ENCODE data around the gene BEST1. TPM values are rescaled to one million over a fixed set of nuclear protein-coding genes. Genes with fewer than 3 reads are reported as not detected.
A peak's percentile ranks its signal among the peaks of the same experiment; 100 is the strongest.

BEST1 gene
- total RNA-seq, 1 donor from 2014 or later = 0.12 TPM

GRCh38 chr11:61971248-61972111, 21.3 kb downstream of the BEST1 start:
- DNase-seq (ENCODE audit: low read depth) = peak; percentile 98
- no peak for TF ChIP-seq CTCF (conservative IDR thresholded peaks at IDR 0.05; ENCODE audit: low read depth, low read length)

DNA sequence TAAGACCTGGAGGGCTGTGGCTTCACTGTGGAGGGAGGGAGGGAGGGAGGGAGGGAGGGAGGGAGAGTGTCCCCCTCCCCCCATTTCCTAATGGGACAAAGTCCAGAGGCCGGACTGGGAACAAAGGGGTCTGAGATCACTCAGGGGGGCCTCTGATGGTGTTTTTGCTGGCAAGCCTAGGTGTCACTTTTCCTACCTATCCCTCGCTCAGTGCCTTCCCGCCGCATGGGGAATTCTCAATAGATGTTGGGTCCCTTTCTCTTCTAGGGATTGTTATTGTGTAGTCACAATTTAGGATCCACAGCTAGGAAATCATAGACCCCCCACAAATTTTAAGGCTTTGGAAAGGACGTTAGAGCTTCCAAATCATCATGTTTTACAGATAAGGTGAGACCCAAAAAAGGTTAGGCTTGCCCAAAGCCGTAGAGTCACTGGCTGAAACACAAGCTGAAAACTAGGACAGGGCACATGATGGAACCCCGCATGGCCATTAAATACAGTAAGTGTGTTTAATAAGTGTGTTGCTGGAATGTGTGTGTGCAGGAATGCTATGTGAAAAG, 22.0 kb downstream of the BEST1 start:
- peak overlapping the region; percentile 32 for H3K4me3 ChIP-seq (ENCODE audit: low read depth, low read length)
- DNase-seq (ENCODE audit: low read depth) = no peak
- no peak for TF ChIP-seq CTCF (conservative IDR thresholded peaks at IDR 0.05; ENCODE audit: low read depth, low read length)

More at GRCh38 chr11:61971248-61972111, 21.3 kb downstream of the BEST1 start:
- H3K4me3 ChIP-seq (ENCODE audit: low read depth, low read length) = peak overlapping the region; percentile 0

- peak; percentile 96 for DNase-seq (ENCODE audit: low read depth)
- no peak for TF ChIP-seq CTCF (conservative IDR thresholded peaks at IDR 0.05; ENCODE audit: low read depth, low read length)
- H3K4me3 ChIP-seq (ENCODE audit: low read depth, low read length) = no peak overlapping the region
Measured at GRCh38 chr11:61972672-61973475, 22.7 kb downstream of the BEST1 start.

GRCh38 chr11:61973476-61974162, 23.5 kb downstream of the BEST1 start:
- DNase-seq (ENCODE audit: low read depth) = no peak
- no peak overlapping the region for H3K4me3 ChIP-seq (ENCODE audit: low read depth, low read length)
- no peak for TF ChIP-seq CTCF (conservative IDR thresholded peaks at IDR 0.05; ENCODE audit: low read depth, low read length)

DNA sequence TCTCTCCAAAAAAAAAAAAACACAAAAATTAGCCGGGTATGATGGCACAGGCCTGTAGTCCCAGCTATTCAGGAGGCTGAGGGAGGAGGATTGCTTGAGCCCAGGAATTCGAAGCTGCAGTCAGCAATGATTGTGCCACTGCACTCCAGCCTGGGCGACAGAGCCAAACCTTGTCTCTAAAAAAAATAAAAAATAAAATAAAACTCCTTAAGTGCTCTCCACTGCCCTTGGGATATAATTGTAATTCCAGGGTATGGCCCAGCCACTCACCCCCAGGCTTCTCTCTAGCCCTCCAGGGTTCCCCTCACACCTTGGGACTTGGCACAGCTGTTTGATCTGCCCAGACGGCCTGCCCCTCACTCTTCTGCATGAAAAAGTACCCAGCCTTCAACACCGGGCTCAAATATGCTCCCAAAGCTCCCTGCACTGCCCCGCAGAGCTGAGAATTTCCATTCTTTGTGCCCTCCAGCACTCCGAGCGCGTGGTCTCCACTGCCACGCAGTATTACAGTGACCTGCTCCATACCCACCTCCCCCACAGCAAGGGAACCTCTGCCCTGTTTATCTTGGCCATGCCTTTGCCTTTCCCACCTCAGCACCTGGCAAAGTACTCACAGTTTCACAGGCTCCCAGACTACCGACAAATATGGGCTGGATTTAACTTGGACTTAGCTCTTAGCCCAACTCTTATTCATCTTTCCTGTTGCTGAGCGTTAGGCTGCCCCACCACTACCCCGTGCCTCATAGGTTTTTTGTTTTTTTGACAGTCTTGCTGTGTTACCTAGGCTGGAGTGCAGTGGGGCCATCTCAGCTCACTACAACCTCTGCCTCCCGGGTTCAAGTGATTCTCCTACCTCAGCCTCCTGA, 24.8 kb downstream of the BEST1 start:
- no peak for DNase-seq (ENCODE audit: low read depth)
- no peak overlapping the region for H3K4me3 ChIP-seq (ENCODE audit: low read depth, low read length)
- TF ChIP-seq CTCF (conservative IDR thresholded peaks at IDR 0.05; ENCODE audit: low read depth, low read length) = no peak

All from epithelial cell of proximal tubule (primary cell).